ENCODE results near the gene ZBTB7C. TPM values are rescaled to one million over a fixed set of nuclear protein-coding genes. Genes with fewer than 3 reads are reported as not detected.

ZBTB7C gene
- polyA plus RNA-seq, 1 donor (not counting 4 experiments of a cell fraction or from before 2014, with no cell fraction given): 0.58 TPM

DNA sequence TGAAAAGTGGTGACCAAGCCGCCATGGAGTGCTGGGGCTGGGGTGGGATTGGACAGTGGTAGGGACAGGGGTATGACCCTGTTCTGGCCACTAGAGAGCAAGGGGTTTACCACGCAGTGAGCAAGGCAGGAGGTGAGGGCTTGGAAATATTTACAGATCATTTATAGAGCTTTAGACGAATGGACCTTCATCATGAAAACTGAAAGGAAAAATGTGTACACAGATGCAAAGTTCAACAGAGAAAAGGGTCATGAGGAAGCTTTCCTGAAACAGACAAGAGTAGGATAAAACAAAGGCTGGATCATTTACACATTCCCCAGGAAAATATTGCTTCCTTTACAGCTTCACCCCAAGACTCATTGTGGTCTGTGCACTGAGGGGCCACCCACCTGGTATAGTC, 348.2 kb downstream of the ZBTB7C start:
- no peaks in the 10 kb centered on the region for H3K79me2 ChIP-seq (ENCODE audit: control insufficient read depth, insufficient read depth, low read length)
- no peaks in the 10 kb centered on the region for H4K20me1 ChIP-seq (ENCODE audit: control insufficient read depth, extremely low read depth, insufficient read depth, low read length)
- H3K9me3 ChIP-seq (ENCODE audit: control insufficient read depth, low read depth, low read length): no peaks in the 10 kb centered on the region
- no peak overlapping the region for H3K9ac ChIP-seq (ENCODE audit: control insufficient read depth, extremely low read depth, insufficient read depth, low read length)
- peaks cover 11% of the 10 kb centered on the region for H3K4me1 ChIP-seq (ENCODE audit: control insufficient read depth, extremely low read depth, insufficient read depth, low read length)
- FAIRE-seq (no peak), DNase-seq (ENCODE audit: low read depth, low spot score) (no peak)
- H3K27ac ChIP-seq (ENCODE audit: control insufficient read depth, insufficient read depth, low read length): no peak overlapping the region
- H3K9me1 ChIP-seq (ENCODE audit: control insufficient read depth, extremely low read depth, insufficient read depth, low read length): no peaks in the 10 kb centered on the region
- H3K27me3 ChIP-seq (ENCODE audit: control insufficient read depth, extremely low read depth, insufficient read depth, low read length): peaks cover 2% of the 10 kb centered on the region
- dilution Hi-C loops (cut with MboI; ENCODE audit: extremely low pct_ligation_motif_present, low sequenced_read_pairs): no loop called here
- no peaks in the 10 kb centered on the region for H3K36me3 ChIP-seq (ENCODE audit: control insufficient read depth in 2 of 2, extremely low read depth in 1 of 2, insufficient read depth in 2 of 2, low read length in 2 of 2)
- no peak for TF ChIP-seq CTCF (optimal IDR thresholded peaks at IDR 0.05 in 1 of 3, IDR thresholded peaks at IDR 0.05 in 1 of 3, conservative IDR thresholded peaks at IDR 0.05 in 1 of 3; ENCODE audit: extremely low read depth in 1 of 3, insufficient read depth in 2 of 3, low read length in 3 of 3)
- no peak for TF ChIP-seq EZH2 (IDR thresholded peaks at IDR 0.05; ENCODE audit: low read length)
- H2AFZ ChIP-seq (ENCODE audit: control insufficient read depth, low read length): no peak overlapping the region
- H3K4me2 ChIP-seq (ENCODE audit: control insufficient read depth, extremely low read depth, insufficient read depth, low read depth, low read length): no peak overlapping the region
- H3K4me3 ChIP-seq (ENCODE audit: control insufficient read depth in 2 of 3, extremely low read depth in 1 of 3, insufficient read depth in 2 of 3, low read depth in 1 of 3, low read length in 3 of 3): no peak overlapping the region

DNA sequence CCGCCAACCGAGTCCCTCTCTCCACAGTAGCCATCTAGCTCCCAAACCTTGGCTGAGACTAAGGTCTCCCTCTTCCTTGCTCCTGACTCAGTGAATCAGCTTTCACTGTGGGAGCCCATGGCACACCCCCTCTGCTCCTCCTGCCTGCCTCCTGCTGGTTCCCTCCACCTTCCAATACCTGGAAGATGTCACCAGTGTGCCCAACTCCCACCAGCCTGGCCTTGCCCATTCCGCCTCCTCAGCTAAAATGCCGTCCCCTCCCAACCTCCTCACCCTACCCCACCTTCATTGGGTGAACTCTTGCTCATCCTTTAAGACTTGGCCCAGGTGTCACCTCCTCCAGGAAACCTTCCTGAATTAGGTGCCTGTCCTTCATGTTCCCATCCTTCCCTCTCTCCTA, 348.8 kb downstream of the ZBTB7C start:
- Histone ChIP-seq H3K9ac (ENCODE audit: control insufficient read depth, extremely low read depth, insufficient read depth, low read length) (no peak overlapping the region), H3K27ac (ENCODE audit: control insufficient read depth, insufficient read depth, low read length) (no peak overlapping the region), H3K4me2 (ENCODE audit: control insufficient read depth, extremely low read depth, insufficient read depth, low read depth, low read length) (no peak overlapping the region), H3K79me2 (ENCODE audit: control insufficient read depth, insufficient read depth, low read length) (no peaks in the 10 kb centered on the region), H4K20me1 (ENCODE audit: control insufficient read depth, extremely low read depth, insufficient read depth, low read length) (no peaks in the 10 kb centered on the region), H3K36me3 (ENCODE audit: control insufficient read depth in 2 of 2, extremely low read depth in 1 of 2, insufficient read depth in 2 of 2, low read length in 2 of 2) (no peaks in the 10 kb centered on the region), H3K27me3 (ENCODE audit: control insufficient read depth, extremely low read depth, insufficient read depth, low read length) (peaks cover 7% of the 10 kb centered on the region), H3K9me3 (ENCODE audit: control insufficient read depth, low read depth, low read length) (no peaks in the 10 kb centered on the region), H3K4me3 (ENCODE audit: control insufficient read depth in 2 of 3, extremely low read depth in 1 of 3, insufficient read depth in 2 of 3, low read depth in 1 of 3, low read length in 3 of 3) (no peak overlapping the region), H2AFZ (ENCODE audit: control insufficient read depth, low read length) (no peak overlapping the region), H3K4me1 (ENCODE audit: control insufficient read depth, extremely low read depth, insufficient read depth, low read length) (peaks cover 8% of the 10 kb centered on the region), H3K9me1 (ENCODE audit: control insufficient read depth, extremely low read depth, insufficient read depth, low read length) (no peaks in the 10 kb centered on the region)
- dilution Hi-C loops (cut with MboI; ENCODE audit: extremely low pct_ligation_motif_present, low sequenced_read_pairs): no loop called here
- no peak for DNase-seq (ENCODE audit: low read depth, low spot score)
- FAIRE-seq: no peak
- no peak for TF ChIP-seq CTCF (optimal IDR thresholded peaks at IDR 0.05 in 1 of 3, IDR thresholded peaks at IDR 0.05 in 1 of 3, conservative IDR thresholded peaks at IDR 0.05 in 1 of 3; ENCODE audit: extremely low read depth in 1 of 3, insufficient read depth in 2 of 3, low read length in 3 of 3)
- TF ChIP-seq EZH2 (IDR thresholded peaks at IDR 0.05; ENCODE audit: low read length): no peak
